Right lobe of liver (tissue), 4 donors: Measurements from ENCODE around the gene HRH2.

Experiments
- POLR2A ChIP-seq: fragments of 450-650 bp; IDR thresholded peaks from one replicate; pipeline ENCODE4 v1.6.1; 2017; ENCODE audit warnings: antibody characterized with exemption, mild to moderate bottlenecking
- TF ChIP-seq, protein P1 (sequence below), 4 donors: fragments of 200-600 bp in 3 of 4; fragments of 450-650 bp in 1 of 4; IDR thresholded peaks; one replicate each; pipeline versions ENCODE4 v1.5.1 to v1.8.0; 2016 to 2022; ENCODE audit warnings: antibody characterized with exemption in 4 of 4, mild to moderate bottlenecking in 2 of 4
- donor health status: DM: no; HTN: no; CAD: no.
- donor health status: DM: no; HTN: no; CAD: no.
- donor health status: DM: no; HTN: yes; CAD: no.

DNA sequence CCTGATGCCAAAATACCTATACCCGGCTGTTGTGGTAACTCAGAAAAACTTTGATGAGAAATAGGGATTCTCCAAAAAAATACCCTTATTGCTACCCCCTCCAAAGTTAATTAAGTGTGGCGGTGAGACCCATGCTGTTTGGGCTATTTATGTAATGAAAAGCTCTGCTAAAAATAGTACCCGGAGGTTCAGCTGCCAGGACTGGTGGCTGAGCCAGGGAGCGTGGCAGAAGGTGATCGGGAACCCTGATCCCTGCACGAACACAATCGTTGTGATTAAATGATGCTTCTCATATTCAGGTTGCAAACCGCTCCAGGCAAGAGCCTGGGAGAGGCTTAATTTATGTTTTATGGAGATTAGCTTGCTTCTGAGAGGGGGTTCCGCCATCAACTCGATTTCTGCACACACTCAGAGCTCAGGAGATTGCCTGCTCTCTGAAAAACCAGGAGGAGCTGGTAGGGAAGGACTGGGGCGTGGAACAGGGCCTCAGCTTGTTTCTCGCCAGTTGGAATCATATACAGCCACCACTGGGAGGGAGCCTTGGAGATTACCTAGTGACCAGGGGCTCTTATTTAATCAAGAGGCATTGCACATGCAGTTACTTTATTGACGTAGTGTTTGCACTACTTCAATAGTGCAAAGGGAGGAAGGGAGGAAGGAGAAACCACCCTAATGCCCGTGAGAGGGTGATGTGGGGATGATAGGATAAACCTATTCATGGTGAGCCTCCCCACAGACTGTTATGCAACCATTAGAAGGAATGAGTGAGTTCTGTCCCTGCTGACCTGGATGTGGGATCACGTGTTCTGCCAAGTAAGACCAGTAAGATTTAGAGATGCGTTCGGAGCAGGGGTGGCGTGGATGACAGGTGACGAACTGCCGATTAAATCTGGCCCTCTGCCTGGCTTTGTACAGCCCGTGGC is 23.4 kb downstream of the HRH2 start:
- no peak for TF ChIP-seq POLR2A
- TF ChIP-seq, protein P1, sequence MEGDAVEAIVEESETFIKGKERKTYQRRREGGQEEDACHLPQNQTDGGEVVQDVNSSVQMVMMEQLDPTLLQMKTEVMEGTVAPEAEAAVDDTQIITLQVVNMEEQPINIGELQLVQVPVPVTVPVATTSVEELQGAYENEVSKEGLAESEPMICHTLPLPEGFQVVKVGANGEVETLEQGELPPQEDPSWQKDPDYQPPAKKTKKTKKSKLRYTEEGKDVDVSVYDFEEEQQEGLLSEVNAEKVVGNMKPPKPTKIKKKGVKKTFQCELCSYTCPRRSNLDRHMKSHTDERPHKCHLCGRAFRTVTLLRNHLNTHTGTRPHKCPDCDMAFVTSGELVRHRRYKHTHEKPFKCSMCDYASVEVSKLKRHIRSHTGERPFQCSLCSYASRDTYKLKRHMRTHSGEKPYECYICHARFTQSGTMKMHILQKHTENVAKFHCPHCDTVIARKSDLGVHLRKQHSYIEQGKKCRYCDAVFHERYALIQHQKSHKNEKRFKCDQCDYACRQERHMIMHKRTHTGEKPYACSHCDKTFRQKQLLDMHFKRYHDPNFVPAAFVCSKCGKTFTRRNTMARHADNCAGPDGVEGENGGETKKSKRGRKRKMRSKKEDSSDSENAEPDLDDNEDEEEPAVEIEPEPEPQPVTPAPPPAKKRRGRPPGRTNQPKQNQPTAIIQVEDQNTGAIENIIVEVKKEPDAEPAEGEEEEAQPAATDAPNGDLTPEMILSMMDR (IDR thresholded peaks at IDR 0.05), result no peak
